ENCODE results near the gene NECAB3. TPM values are rescaled to one million over a fixed set of nuclear protein-coding genes. Genes with fewer than 3 reads are reported as not detected.
"Not testable (repeated sequence)": the region's sequence is repeated elsewhere in the genome, so short reads cannot be mapped to it uniquely, and the experiment has no call there.

The NECAB3 gene
- total and polyA plus RNA-seq, 5 experiments from 2014 or later: 1.1 to 12.8 (median 1.8) TPM

GRCh38 chr20:33709398-33709797 is 35.2 kb upstream of the NECAB3 start:
- Mint-ChIP-seq H3K27me3 (no peaks in the 10 kb centered on the region), H3K4me3 (no peak overlapping the region), H3K9me3 (no peaks in the 10 kb centered on the region), H3K27ac (peak overlapping the region in 2 of 10 donors; percentile 64 to 80), H3K4me1 (peaks cover 0 to 22% (median 8%) of the 10 kb centered on the region in 4 donors), H3K36me3 (peaks cover 13 to 70% (median 23%) of the 10 kb centered on the region in 3 donors)
- POLR2A ChIA-PET: interaction anchor here (0.6 kb wide), 1 partner anchor 46 kb away, joined by 3 read pairs; no protein-coding TSS in a partner anchor
- no peak for ATAC-seq
- no peak for DNase-seq

- H3K4me1 Mint-ChIP-seq: peaks cover 0 to 22% (median 8%) of the 10 kb centered on the region in 4 donors
- peak overlapping the region in 2 of 10 donors; percentile 55 to 60 for H3K27ac Mint-ChIP-seq
- DNase-seq (no peak), ATAC-seq (no peak)
- no peak overlapping the region for H3K4me3 Mint-ChIP-seq
- H3K36me3 Mint-ChIP-seq: peaks cover 4 to 56% (median 14%) of the 10 kb centered on the region in 3 donors
- POLR2A ChIA-PET: no interaction called here
- H3K9me3 Mint-ChIP-seq: no peaks in the 10 kb centered on the region
- H3K27me3 Mint-ChIP-seq: no peaks in the 10 kb centered on the region
These were observed 33.4 kb upstream of the NECAB3 start for GRCh38 chr20:33707668-33708067.

GRCh38 chr20:33704197-33704924 is 30.1 kb upstream of the NECAB3 start:
- no peak for ATAC-seq
- H3K4me1 Mint-ChIP-seq: peaks cover 0 to 3% (median 2%) of the 10 kb centered on the region in 4 donors
- H3K27me3 Mint-ChIP-seq: no peaks in the 10 kb centered on the region
- POLR2A ChIA-PET: interaction anchor here (0.7 kb wide), 1 partner anchor 26 kb away, joined by 6 read pairs; no protein-coding TSS in a partner anchor
- no peak overlapping the region for H3K4me3 Mint-ChIP-seq
- H3K27ac Mint-ChIP-seq: peak overlapping the region in 1 of 10 donors; percentile 43
- DNase-seq: no peak
- no peaks in the 10 kb centered on the region for H3K9me3 Mint-ChIP-seq
- peaks cover 0 to 28% (median 7%) of the 10 kb centered on the region in 3 donors for H3K36me3 Mint-ChIP-seq

DNA sequence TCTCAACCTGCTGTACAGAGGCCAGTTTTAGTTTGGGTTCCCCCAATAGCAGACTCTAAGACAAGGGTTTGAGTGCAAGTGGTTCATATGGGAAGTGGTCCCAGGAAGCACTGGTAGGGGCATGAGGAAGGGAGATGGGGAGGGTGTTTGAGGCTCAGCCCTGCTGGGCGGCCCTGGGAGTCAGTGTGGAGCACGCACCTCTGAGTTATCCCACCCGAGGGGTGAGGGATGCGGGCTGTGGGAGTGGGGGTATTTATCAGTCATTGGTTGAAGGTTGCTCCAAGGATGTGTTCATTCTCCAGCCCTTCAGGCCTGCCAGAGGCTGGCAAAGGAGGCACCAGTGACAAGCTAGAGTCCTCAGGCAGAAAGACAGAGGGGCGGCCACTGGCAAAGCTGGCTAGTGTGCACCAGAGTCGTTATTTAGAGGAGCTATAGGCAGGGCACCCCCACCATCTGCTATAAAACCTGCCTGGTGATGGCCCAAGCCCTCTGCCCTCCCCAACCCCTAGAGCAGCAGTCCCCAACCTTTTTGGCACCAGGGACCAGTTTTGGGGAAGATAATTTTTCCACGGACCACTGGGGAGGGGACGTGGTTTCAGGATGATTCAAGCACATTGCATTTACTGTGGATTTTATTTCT is 29.4 kb upstream of the NECAB3 start:
- peaks cover 0 to 26% (median 7%) of the 10 kb centered on the region in 3 donors for H3K36me3 Mint-ChIP-seq
- H3K4me1 Mint-ChIP-seq: peaks cover 0 to 3% (median 1%) of the 10 kb centered on the region in 4 donors
- no peak for ATAC-seq
- H3K27me3 Mint-ChIP-seq: no peaks in the 10 kb centered on the region
- no peak overlapping the region for H3K4me3 Mint-ChIP-seq
- peak overlapping the region in 1 of 10 donors; percentile 2 for H3K27ac Mint-ChIP-seq
- POLR2A ChIA-PET: no interaction called here
- no peaks in the 10 kb centered on the region for H3K9me3 Mint-ChIP-seq
- no peak for DNase-seq

- DNase-seq (no peak), ATAC-seq (no peak)
- Mint-ChIP-seq H3K4me3 (no peak overlapping the region), H3K27ac (peak overlapping the region in 2 of 10 donors; percentile 14 to 31), H3K9me3 (peaks cover 0 to 3% (median 0%) of the 10 kb centered on the region in 9 donors), H3K27me3 (no peaks in the 10 kb centered on the region), H3K36me3 (peaks cover 0 to 21% (median 7%) of the 10 kb centered on the region in 3 donors), H3K4me1 (peaks cover 0 to 3% (median 1%) of the 10 kb centered on the region in 4 donors)
- POLR2A ChIA-PET: no interaction called here
These were observed 28.6 kb upstream of the NECAB3 start for GRCh38 chr20:33702861-33703260.

DNA sequence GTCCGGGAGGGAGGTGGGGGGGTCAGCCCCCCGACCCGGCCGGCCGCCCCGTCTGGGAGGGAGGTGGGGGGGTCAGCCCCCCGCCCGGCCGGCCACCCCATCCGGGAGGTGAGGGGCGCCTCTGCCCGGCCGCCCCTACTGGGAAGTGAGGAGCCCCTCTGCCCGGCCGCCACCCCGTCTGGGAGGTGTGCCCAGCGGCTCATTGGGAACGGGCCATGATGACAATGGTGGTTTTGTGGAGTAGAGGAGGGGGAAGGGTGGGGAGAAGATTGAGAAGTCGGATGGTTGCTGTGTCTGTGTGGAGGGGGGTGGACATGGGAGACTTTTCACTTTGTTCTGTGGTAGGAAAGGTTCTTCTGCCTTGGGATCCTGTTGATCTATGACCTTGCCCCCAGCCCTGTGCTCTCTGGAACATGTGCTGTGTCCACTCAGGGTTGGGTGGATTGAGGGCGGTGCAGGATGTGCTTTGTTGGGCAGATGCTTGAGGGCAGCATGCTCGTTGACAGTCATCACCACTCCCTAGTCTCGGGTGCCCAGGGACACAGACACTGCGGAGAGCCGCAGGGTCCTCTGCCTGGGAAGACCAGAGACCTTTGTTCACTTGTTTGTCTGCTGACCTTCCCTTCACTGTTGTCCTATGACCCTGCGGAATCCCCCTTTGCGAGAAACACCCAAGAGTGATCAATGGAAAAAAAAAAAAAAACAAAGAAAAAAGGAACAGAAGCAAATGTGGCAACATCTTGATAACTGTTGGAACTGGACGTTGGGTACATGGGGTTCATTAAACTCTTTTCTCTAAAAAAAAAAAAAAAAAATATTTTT is 27.6 kb upstream of the NECAB3 start:
- ATAC-seq (no peak), DNase-seq (no peak)
- POLR2A ChIA-PET: no interaction called here
- Mint-ChIP-seq H3K36me3 (peaks cover 0 to 12% (median 2%) of the 10 kb centered on the region in 3 donors), H3K4me1 (peaks cover 0 to 3% (median 1%) of the 10 kb centered on the region in 4 donors), H3K9me3 (peaks cover 0 to 3% (median 0%) of the 10 kb centered on the region in 9 donors), H3K27me3 (no peaks in the 10 kb centered on the region), H3K27ac (peak overlapping the region in 1 of 10 donors; percentile 80), H3K4me3 (no peak overlapping the region)

- DNase-seq, POLR2A ChIA-PET, H3K4me3 Mint-ChIP-seq, H3K4me1 Mint-ChIP-seq, H3K27ac Mint-ChIP-seq, H3K27me3 Mint-ChIP-seq, H3K9me3 Mint-ChIP-seq, ATAC-seq: not testable (repeated sequence)
- peaks cover 0 to 11% (median 2%) of the 10 kb centered on the region in 3 donors for H3K36me3 Mint-ChIP-seq
These were observed 26.6 kb upstream of the NECAB3 start for GRCh38 chr20:33700696-33701441.

GRCh38 chr20:33698966-33699365 is 24.7 kb upstream of the NECAB3 start:
- POLR2A ChIA-PET, ATAC-seq: not testable (repeated sequence)

DNA sequence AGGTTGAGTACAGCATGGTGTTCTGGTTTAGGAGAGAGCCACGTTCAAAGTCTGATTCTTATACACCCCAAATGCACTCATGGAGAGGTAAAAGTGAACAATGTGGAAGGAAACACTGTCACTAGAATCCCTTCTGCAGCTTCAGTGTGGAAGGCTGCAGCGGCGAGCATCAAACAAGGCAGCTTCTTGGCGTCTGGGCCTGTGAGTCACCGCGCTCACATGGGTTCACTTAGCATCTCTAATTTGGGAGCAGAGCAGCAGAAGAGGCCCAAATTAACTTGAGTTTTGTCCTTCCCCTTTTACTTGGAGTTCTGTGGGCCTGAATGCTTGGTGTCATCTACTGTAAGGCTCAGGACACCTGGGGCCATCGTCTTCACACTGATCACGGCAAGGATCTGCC is 22.9 kb upstream of the NECAB3 start:
- no peak overlapping the region for H3K27ac Mint-ChIP-seq
- ATAC-seq (no peak), DNase-seq (no peak)
- peaks cover 0 to 3% (median 0%) of the 10 kb centered on the region in 9 donors for H3K9me3 Mint-ChIP-seq
- H3K36me3 Mint-ChIP-seq: no peaks in the 10 kb centered on the region
- peaks cover 0 to 2% (median 0%) of the 10 kb centered on the region in 4 donors for H3K4me1 Mint-ChIP-seq
- POLR2A ChIA-PET: no interaction called here
- H3K4me3 Mint-ChIP-seq: no peak overlapping the region
- H3K27me3 Mint-ChIP-seq: no peaks in the 10 kb centered on the region

More at GRCh38 chr20:33698966-33699365, 24.7 kb upstream of the NECAB3 start:
- H3K4me1 Mint-ChIP-seq, H3K27me3 Mint-ChIP-seq, H3K4me3 Mint-ChIP-seq, H3K36me3 Mint-ChIP-seq, H3K9me3 Mint-ChIP-seq, H3K27ac Mint-ChIP-seq, DNase-seq: not testable (repeated sequence)

GRCh38 chr20:33696448-33696847 is 22.2 kb upstream of the NECAB3 start:
- no peaks in the 10 kb centered on the region for H3K27me3 Mint-ChIP-seq
- POLR2A ChIA-PET: no interaction called here
- no peak overlapping the region for H3K27ac Mint-ChIP-seq
- peaks cover 0 to 2% (median under 1%) of the 10 kb centered on the region in 4 donors for H3K4me1 Mint-ChIP-seq
- H3K36me3 Mint-ChIP-seq: no peaks in the 10 kb centered on the region
- ATAC-seq (no peak), DNase-seq (no peak)
- no peak overlapping the region for H3K4me3 Mint-ChIP-seq
- H3K9me3 Mint-ChIP-seq: peaks cover 0 to 3% (median 0%) of the 10 kb centered on the region in 9 donors

GRCh38 chr20:33694639-33695012 is 20.4 kb upstream of the NECAB3 start:
- no peaks in the 10 kb centered on the region for H3K27me3 Mint-ChIP-seq
- H3K36me3 Mint-ChIP-seq: no peaks in the 10 kb centered on the region
- POLR2A ChIA-PET: interaction anchor here (0.6 to 0.7 kb wide), 4 partner anchors 15 to 236 kb away, joined by 3 to 6 read pairs (median 5); no protein-coding TSS in a partner anchor
- DNase-seq (no peak), ATAC-seq (no peak)
- peaks cover 0 to 3% (median 0%) of the 10 kb centered on the region in 9 donors for H3K9me3 Mint-ChIP-seq
- peak overlapping the region in 6 of 10 donors; percentile 14 to 80 (median 57) for H3K27ac Mint-ChIP-seq
- no peak overlapping the region for H3K4me3 Mint-ChIP-seq
- H3K4me1 Mint-ChIP-seq: peaks cover 4 to 14% (median 7%) of the 10 kb centered on the region in 4 donors
